Endodermal cell (in vitro differentiated cells): ENCODE measurements around the gene DSCAML1. TPM values are rescaled to one million over a fixed set of nuclear protein-coding genes. Genes with fewer than 3 reads are reported as not detected.

Experiments
- DNase-seq: peaks from one replicate; pipeline ENCODE4 v3.0.0-alpha.2; 2017
- H3K27ac ChIP-seq: 2 replicates; pipeline ENCODE4 v1.5.1; 2013; ENCODE audit warnings: mild to moderate bottlenecking, low read depth, low read length, moderate library complexity
- H3K27me3 ChIP-seq: 2 replicates; pipeline ENCODE4 v1.6.1; 2013; ENCODE audit warnings: mild to moderate bottlenecking, low read length, moderate library complexity; ENCODE audit not compliant: insufficient read depth, control insufficient read depth, poor library complexity, severe bottlenecking
- H3K36me3 ChIP-seq: 2 replicates; pipeline ENCODE4 v1.7.0; 2013; ENCODE audit warnings: mild to moderate bottlenecking, low read length, moderate library complexity; ENCODE audit not compliant: control insufficient read depth, insufficient read depth
- H3K4me1 ChIP-seq: one replicate; pipeline ENCODE4 v1.7.0; 2013; ENCODE audit warnings: low read length; ENCODE audit not compliant: control insufficient read depth, insufficient read depth
- H3K4me3 ChIP-seq: 2 replicates; pipeline ENCODE4 v1.5.1; 2013; ENCODE audit warnings: mild to moderate bottlenecking, low read length, moderate library complexity
- H3K9ac ChIP-seq: 2 replicates; pipeline ENCODE4 v1.6.1; 2013; ENCODE audit warnings: mild to moderate bottlenecking, low read length, moderate library complexity; ENCODE audit not compliant: poor library complexity, severe bottlenecking; ENCODE audit errors: extremely low read depth
- H3K9me3 ChIP-seq: 2 replicates; pipeline ENCODE4 v1.6.1; 2013; ENCODE audit warnings: mild to moderate bottlenecking, low read length, moderate library complexity; ENCODE audit not compliant: control insufficient read depth
- H3K27ac Mint-ChIP-seq: 2 replicates; pipeline ENCODE4 v1.8.0; 2020; ENCODE audit warnings: mixed read lengths
- H3K27me3 Mint-ChIP-seq: 2 replicates; pipeline ENCODE4 v1.8.0; 2021; ENCODE audit warnings: mild to moderate bottlenecking, mixed read lengths; ENCODE audit not compliant: insufficient read depth
- H3K36me3 Mint-ChIP-seq: 2 replicates; pipeline ENCODE4 v1.8.0; 2020; ENCODE audit warnings: low read depth, mixed read lengths
- H3K4me1 Mint-ChIP-seq: 2 replicates; pipeline ENCODE4 v1.8.0; 2020; ENCODE audit warnings: mixed read lengths
- H3K4me3 Mint-ChIP-seq: 2 replicates; pipeline ENCODE4 v1.8.0; 2020; ENCODE audit warnings: mild to moderate bottlenecking, moderate library complexity, mixed read lengths
- H3K9me3 Mint-ChIP-seq: 2 replicates; pipeline ENCODE4 v1.8.0; 2020; ENCODE audit warnings: mild to moderate bottlenecking, mixed read lengths
- WGBS, 2 experiments: methylation state at CpG; one replicate each; pipeline versions ENCODE4 v1.1.5 to v1.1.7; 2013; ENCODE audit warnings: missing lambda C conversion rate in 2 of 2, mixed read lengths in 1 of 2; ENCODE audit not compliant: insufficient coverage in 1 of 2, insufficient read length in 1 of 2; 5-methylcytosine and 5-hydroxymethylcytosine counted together
- total RNA-seq, 2 donors: library from RNA; stranded (reverse); fragmentation: NEBNext Ultra II Directional in 1 of 2; extraction: Animal tissue kit (Norgen Biotek cat#: 25700) in 1 of 2; gene quantifications; 2 replicates in 1 of 2; 3 replicates in 1 of 2; pipeline ENCODE4 v1.2.1, GENCODE V29; 2021
- TF ChIP-seq, protein P1 (sequence below): fragments of 200-600 bp; sonication (generic); conservative IDR thresholded peaks from 2 replicates; pipeline ENCODE4 v1.5.0; 2021; ENCODE audit warnings: antibody characterized with exemption, mild to moderate bottlenecking

Gene DSCAML1
- total RNA-seq, 2 donors from 2014 or later: 5.6 to 10.9 TPM

DNA sequence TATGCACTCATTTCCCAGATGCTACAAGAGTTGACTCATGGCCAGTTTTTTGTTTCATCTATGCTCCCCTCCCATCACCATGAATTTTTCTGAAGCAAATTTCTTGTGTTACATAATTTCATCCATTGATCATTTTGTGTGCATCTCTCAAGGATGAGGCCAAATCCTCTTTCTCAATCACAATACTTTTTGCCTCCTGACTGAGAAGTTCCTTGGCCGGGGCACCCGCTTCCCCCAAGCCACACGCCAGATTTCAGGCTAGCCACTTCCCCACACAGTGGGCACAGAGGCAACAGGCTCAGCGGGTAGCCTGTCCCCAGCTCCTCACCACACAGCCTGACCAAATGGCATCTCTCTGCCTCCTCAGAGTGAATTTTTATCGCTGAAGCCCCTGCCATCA, 9.8 kb upstream of the DSCAML1 start:
- Histone ChIP-seq H3K9ac (no peak overlapping the region), H3K4me3 (no peak overlapping the region), H3K4me1 (peaks cover 2% of the 10 kb centered on the region), H3K9me3 (no peaks in the 10 kb centered on the region), H3K27me3 (peaks cover 10% of the 10 kb centered on the region), H3K27ac (no peak overlapping the region), H3K36me3 (no peaks in the 10 kb centered on the region)
- Mint-ChIP-seq H3K27me3 (peaks cover 2% of the 10 kb centered on the region), H3K27ac (no peak overlapping the region), H3K4me3 (no peak overlapping the region), H3K9me3 (no peaks in the 10 kb centered on the region), H3K4me1 (peaks cover 27% of the 10 kb centered on the region), H3K36me3 (peaks cover 28% of the 10 kb centered on the region)
- WGBS, 2 experiments: 93% methylated on average over 5 of the region's 5 CpGs; no CpG with 5 or more reads in 1 of the 2 experiments
- no peak for DNase-seq
- TF ChIP-seq, protein P1, sequence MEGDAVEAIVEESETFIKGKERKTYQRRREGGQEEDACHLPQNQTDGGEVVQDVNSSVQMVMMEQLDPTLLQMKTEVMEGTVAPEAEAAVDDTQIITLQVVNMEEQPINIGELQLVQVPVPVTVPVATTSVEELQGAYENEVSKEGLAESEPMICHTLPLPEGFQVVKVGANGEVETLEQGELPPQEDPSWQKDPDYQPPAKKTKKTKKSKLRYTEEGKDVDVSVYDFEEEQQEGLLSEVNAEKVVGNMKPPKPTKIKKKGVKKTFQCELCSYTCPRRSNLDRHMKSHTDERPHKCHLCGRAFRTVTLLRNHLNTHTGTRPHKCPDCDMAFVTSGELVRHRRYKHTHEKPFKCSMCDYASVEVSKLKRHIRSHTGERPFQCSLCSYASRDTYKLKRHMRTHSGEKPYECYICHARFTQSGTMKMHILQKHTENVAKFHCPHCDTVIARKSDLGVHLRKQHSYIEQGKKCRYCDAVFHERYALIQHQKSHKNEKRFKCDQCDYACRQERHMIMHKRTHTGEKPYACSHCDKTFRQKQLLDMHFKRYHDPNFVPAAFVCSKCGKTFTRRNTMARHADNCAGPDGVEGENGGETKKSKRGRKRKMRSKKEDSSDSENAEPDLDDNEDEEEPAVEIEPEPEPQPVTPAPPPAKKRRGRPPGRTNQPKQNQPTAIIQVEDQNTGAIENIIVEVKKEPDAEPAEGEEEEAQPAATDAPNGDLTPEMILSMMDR: no peak

GRCh38 chr11:117805045-117805444, 8.0 kb upstream of the DSCAML1 start:
- peaks cover 15% of the 10 kb centered on the region for H3K27me3 ChIP-seq
- H3K36me3 Mint-ChIP-seq: peaks cover 28% of the 10 kb centered on the region
- H3K4me3 Mint-ChIP-seq: no peak overlapping the region
- peaks cover 4% of the 10 kb centered on the region for H3K27me3 Mint-ChIP-seq
- H3K4me3 ChIP-seq: no peak overlapping the region
- no peaks in the 10 kb centered on the region for H3K9me3 ChIP-seq
- no peak overlapping the region for H3K27ac Mint-ChIP-seq
- H3K9ac ChIP-seq: no peak overlapping the region
- H3K36me3 ChIP-seq: no peaks in the 10 kb centered on the region
- TF ChIP-seq, protein P1: no peak
- 95% methylated on average over 1 of the region's 1 CpG; no CpG with 5 or more reads in 1 of the 2 experiments for WGBS, 2 experiments
- H3K4me1 ChIP-seq: peaks cover 2% of the 10 kb centered on the region
- H3K9me3 Mint-ChIP-seq: no peaks in the 10 kb centered on the region
- H3K4me1 Mint-ChIP-seq: peaks cover 11% of the 10 kb centered on the region
- H3K27ac ChIP-seq: no peak overlapping the region
- no peak for DNase-seq

GRCh38 chr11:117803896-117804295, 6.9 kb upstream of the DSCAML1 start:
- WGBS, 2 experiments: 95 to 100% methylated on average over 6 to 8 of the region's 8 CpGs
- Histone ChIP-seq H3K4me3 (no peak overlapping the region), H3K9me3 (no peaks in the 10 kb centered on the region), H3K27ac (no peak overlapping the region), H3K27me3 (peaks cover 26% of the 10 kb centered on the region), H3K9ac (no peak overlapping the region), H3K36me3 (no peaks in the 10 kb centered on the region), H3K4me1 (no peaks in the 10 kb centered on the region)
- peaks cover 28% of the 10 kb centered on the region for H3K36me3 Mint-ChIP-seq
- peaks cover 6% of the 10 kb centered on the region for H3K4me1 Mint-ChIP-seq
- H3K27me3 Mint-ChIP-seq: peaks cover 14% of the 10 kb centered on the region
- no peak for DNase-seq
- TF ChIP-seq, protein P1: no peak
- no peak overlapping the region for H3K27ac Mint-ChIP-seq
- H3K9me3 Mint-ChIP-seq: no peaks in the 10 kb centered on the region
- H3K4me3 Mint-ChIP-seq: no peak overlapping the region
